GM12891 (cell line): ENCODE measurements around the gene SIK3.

Source experiments
- POLR2AphosphoS5 ChIP-seq: IDR thresholded peaks from 2 replicates; pipeline ENCODE4 v1.6.1; 2011; ENCODE audit warnings: low read depth, low read length, control low read depth
- POU2F2 ChIP-seq: IDR thresholded peaks from 2 replicates; pipeline ENCODE4 v1.6.1; 2011; ENCODE audit warnings: low read depth, mild to moderate bottlenecking, control low read depth, low read length, moderate library complexity

- TF ChIP-seq POLR2AphosphoS5 (no peak), POU2F2 (no peak)
Observed at GRCh38 chr11:116893906-116894305, 204.3 kb downstream of the SIK3 start.
